Neural cell (in vitro differentiated cells): ENCODE results near the gene RMDN2.

Experiments
- CTCF ChIP-seq: fragments of 450-650 bp; IDR thresholded peaks from 2 replicates; pipeline ENCODE4 v1.5.1; 2014; ENCODE audit warnings: antibody characterized with exemption, mild to moderate bottlenecking, moderate library complexity; ENCODE audit not compliant: poor library complexity, severe bottlenecking
- EP300 ChIP-seq: fragments of 450-650 bp; conservative IDR thresholded peaks from 2 replicates; pipeline ENCODE4 v1.6.1; 2014; ENCODE audit warnings: antibody characterized with exemption, mild to moderate bottlenecking, moderate library complexity; ENCODE audit not compliant: poor library complexity, severe bottlenecking
- EZH2 ChIP-seq: fragments of 200-600, 300-800 bp; shearing (Covaris generic), sonication (generic); IDR thresholded peaks from 2 replicates; pipeline ENCODE4 v1.6.1; 2014; ENCODE audit warnings: antibody characterized with exemption, low read length, borderline replicate concordance, mild to moderate bottlenecking; ENCODE audit not compliant: insufficient read depth, poor library complexity, severe bottlenecking
- POLR2AphosphoS5 ChIP-seq: IDR thresholded peaks from 2 replicates; pipeline ENCODE4 v1.6.1; 2012
- RAD21 ChIP-seq: fragments of 450-650 bp; conservative IDR thresholded peaks from 2 replicates; pipeline ENCODE4 v1.6.1; 2014; ENCODE audit warnings: antibody characterized with exemption, mild to moderate bottlenecking, moderate library complexity
- SMC3 ChIP-seq: fragments of 450-650 bp; conservative IDR thresholded peaks from 2 replicates; pipeline ENCODE4 v1.6.1; 2014; ENCODE audit warnings: antibody characterized with exemption, mild to moderate bottlenecking, moderate library complexity; ENCODE audit not compliant: poor library complexity

DNA sequence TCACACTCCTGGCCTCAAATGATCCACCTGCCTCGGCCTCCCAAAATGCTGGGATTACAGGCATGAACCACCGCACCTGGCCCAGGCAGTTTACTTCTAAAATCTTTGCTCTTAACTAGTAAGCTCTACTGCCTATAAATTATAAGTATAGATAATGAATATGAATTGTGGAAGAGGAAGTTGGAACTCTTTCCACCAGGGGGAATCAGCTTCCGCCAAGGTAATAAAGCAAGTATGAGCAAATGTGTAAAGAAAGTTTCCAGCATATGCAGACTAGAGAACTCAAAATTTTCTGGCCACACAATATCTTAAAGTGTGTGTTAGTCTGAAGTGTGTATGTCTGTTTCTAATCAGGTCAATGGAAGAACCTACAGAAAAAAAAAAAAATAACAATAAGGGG is 68.1 kb downstream of the RMDN2 start:
- TF ChIP-seq EZH2 (no peak), RAD21 (no peak), CTCF (no peak), POLR2AphosphoS5 (no peak), EP300 (no peak), SMC3 (no peak)
